ENCODE data around the gene TMEM272.

TMEM272 gene

GRCh38 chr13:51818781-51819511 lies 26.0 kb downstream of the TMEM272 start:
- H3K4me1 ChIP-seq, result peaks cover 75% of the 10 kb centered on the region
- no peaks in the 10 kb centered on the region for H3K27me3 ChIP-seq
- no peaks in the 10 kb centered on the region for H4K20me1 ChIP-seq

GRCh38 chr13:51818276-51818675 lies 26.7 kb downstream of the TMEM272 start:
- H3K27me3 ChIP-seq, result no peaks in the 10 kb centered on the region
- peaks cover 75% of the 10 kb centered on the region for H3K4me1 ChIP-seq
- H4K20me1 ChIP-seq, result no peaks in the 10 kb centered on the region
- no peak for TF ChIP-seq Cebpa-rat (IDR thresholded peaks at IDR 0.05)
- no peak overlapping the region for H3K9ac ChIP-seq
- H3K4me2 ChIP-seq, result no peak overlapping the region
- no peak overlapping the region for H3K4me3 ChIP-seq
- H3K27ac ChIP-seq, result no peak overlapping the region
- H3K36me3 ChIP-seq, result no peaks in the 10 kb centered on the region
- H3K9me3 ChIP-seq, result no peaks in the 10 kb centered on the region; the same call in 1 of the 2 replicates

More at GRCh38 chr13:51818781-51819511, 26.0 kb downstream of the TMEM272 start:
- Histone ChIP-seq H3K27ac (peak overlapping the region; percentile 13; the same call in 1 of the 2 replicates), H3K36me3 (no peaks in the 10 kb centered on the region), H3K9ac (no peak overlapping the region), H3K4me3 (no peak overlapping the region), H3K4me2 (peak overlapping the region; percentile 81), H3K9me3 (no peaks in the 10 kb centered on the region; the same call in 1 of the 2 replicates)
- TF ChIP-seq Cebpa-rat (IDR thresholded peaks at IDR 0.05), result no peak

GRCh38 chr13:51817717-51818116 lies 27.3 kb downstream of the TMEM272 start:
- no peak for TF ChIP-seq Cebpa-rat (IDR thresholded peaks at IDR 0.05)
- Histone ChIP-seq H3K4me1 (peaks cover 75% of the 10 kb centered on the region), H3K9ac (no peak overlapping the region), H4K20me1 (no peaks in the 10 kb centered on the region), H3K9me3 (no peaks in the 10 kb centered on the region; the same call in 1 of the 2 replicates), H3K4me2 (no peak overlapping the region), H3K27ac (no peak overlapping the region), H3K36me3 (no peaks in the 10 kb centered on the region), H3K4me3 (no peak overlapping the region), H3K27me3 (no peaks in the 10 kb centered on the region)

DNA sequence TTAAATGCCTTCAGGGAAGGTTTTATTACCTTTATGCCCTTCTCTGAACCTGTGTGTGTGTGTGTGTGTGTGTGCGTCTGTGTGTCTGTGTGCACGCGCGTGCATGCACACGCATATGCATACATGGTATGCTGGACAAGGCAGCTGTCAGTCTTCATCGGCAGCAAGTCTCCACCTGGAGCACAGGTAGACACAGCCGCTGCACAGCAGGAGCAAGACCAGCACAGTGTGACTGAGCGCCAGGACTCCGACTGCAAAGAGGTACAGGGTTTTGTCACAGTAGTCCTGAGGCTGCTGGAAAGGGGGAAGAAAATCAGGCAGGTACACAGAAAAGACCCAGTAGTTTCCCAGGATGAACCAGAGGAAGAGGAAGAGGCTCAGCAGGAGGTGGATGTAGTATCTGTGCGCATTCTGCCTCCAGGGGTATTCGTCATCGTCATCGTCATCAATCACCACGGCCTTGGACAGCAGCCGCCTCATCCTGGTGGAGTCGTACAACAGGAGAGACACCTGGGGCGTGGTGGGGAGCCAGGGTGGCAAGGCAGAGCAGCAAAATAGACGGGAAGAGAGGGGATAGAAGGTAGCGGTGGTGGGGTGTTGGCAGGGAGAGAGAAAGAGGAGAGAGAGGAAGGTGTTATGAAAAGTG lies 28.2 kb downstream of the TMEM272 start:
- Histone ChIP-seq H3K27ac (no peak overlapping the region), H3K9me3 (no peaks in the 10 kb centered on the region; the same call in 1 of the 2 replicates), H3K36me3 (no peaks in the 10 kb centered on the region), H3K4me3 (no peak overlapping the region), H3K4me1 (peaks cover 75% of the 10 kb centered on the region), H4K20me1 (no peaks in the 10 kb centered on the region), H3K27me3 (no peaks in the 10 kb centered on the region), H3K4me2 (no peak overlapping the region), H3K9ac (no peak overlapping the region)
- no peak for TF ChIP-seq Cebpa-rat (IDR thresholded peaks at IDR 0.05)

GRCh38 chr13:51815848-51816247 lies 29.1 kb downstream of the TMEM272 start:
- Histone ChIP-seq H3K9me3 (no peaks in the 10 kb centered on the region; the same call in 1 of the 2 replicates), H3K4me1 (peaks cover 75% of the 10 kb centered on the region), H3K4me2 (peak overlapping the region; percentile 83), H4K20me1 (no peaks in the 10 kb centered on the region), H3K9ac (no peak overlapping the region), H3K27me3 (no peaks in the 10 kb centered on the region), H3K36me3 (no peaks in the 10 kb centered on the region), H3K4me3 (no peak overlapping the region), H3K27ac (peak overlapping the region; percentile 11; the same call in 1 of the 2 replicates)
- no peak for TF ChIP-seq Cebpa-rat (IDR thresholded peaks at IDR 0.05)

DNA sequence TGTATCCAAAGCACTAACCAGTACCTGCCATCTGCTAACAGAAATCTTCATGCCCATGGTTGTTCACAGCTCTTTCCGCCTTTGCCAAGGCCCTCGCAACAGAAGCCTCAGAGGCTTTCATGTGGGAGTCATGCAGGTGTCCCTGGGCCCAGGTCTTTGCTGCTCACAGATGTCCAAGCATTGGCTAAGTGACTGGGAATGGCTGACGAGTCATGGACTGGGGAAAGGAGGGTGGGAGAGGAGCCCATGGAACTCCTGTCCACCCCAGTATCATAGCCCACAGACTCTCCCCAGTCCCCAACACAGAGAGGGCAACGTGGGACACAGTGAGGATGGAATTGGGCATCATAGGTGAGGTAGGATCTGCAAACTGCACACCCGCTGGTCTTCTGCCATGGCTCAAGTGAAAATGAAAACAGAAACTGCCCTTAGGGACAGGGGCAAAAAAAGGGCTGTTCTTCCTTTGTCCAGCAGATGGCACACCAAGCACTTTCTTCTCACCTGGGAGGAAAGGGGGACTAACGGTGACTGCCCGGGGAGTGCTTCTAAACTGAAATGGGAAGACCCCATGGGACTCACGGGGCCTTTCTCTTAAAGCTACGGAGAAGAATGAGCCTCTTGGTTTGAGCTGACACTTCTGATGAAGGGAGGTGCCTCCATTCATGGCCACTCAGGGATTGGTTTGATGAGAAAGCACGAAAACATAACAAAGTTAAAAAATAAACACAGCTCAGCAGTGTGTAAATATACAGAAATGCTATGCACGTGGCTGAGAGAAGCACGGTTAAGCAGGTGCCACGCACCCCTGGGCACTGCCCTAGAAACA lies 29.9 kb downstream of the TMEM272 start:
- no peaks in the 10 kb centered on the region for H3K36me3 ChIP-seq
- no peak for TF ChIP-seq Cebpa-rat (IDR thresholded peaks at IDR 0.05)
- no peaks in the 10 kb centered on the region for H4K20me1 ChIP-seq
- peak overlapping the region; percentile 47; the same call in 1 of the 2 replicates for H3K27ac ChIP-seq
- H3K4me3 ChIP-seq, result no peak overlapping the region
- no peaks in the 10 kb centered on the region for H3K27me3 ChIP-seq
- no peaks in the 10 kb centered on the region; the same call in 1 of the 2 replicates for H3K9me3 ChIP-seq
- peak overlapping the region; percentile 83 for H3K4me2 ChIP-seq
- peaks cover 74% of the 10 kb centered on the region for H3K4me1 ChIP-seq
- peak overlapping the region; percentile 32; the same call in 1 of the 2 replicates for H3K9ac ChIP-seq

DNA sequence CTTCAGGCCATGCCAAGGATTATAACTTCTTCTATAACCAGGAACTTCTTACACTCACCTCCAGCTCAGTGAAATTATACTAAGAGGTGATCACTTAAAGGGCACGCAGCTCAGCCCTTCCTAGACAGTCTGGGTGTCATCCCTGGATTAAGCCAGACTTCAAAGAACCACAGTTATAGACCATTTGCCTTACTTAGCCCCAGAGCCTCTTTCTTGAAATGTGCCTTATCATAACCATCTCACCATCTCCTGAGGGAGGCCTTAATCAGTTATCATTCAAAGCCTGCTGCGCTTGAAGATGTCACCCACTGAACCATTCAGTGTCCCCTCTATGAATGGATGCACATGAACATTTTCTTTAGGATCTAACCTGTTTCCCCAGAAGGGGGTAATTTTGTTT lies 30.9 kb downstream of the TMEM272 start:
- Histone ChIP-seq H3K27ac (no peak overlapping the region), H3K9ac (no peak overlapping the region), H3K9me3 (no peaks in the 10 kb centered on the region; the same call in 1 of the 2 replicates), H3K4me1 (peaks cover 64% of the 10 kb centered on the region), H3K27me3 (no peaks in the 10 kb centered on the region), H3K4me3 (no peak overlapping the region), H4K20me1 (no peaks in the 10 kb centered on the region), H3K36me3 (no peaks in the 10 kb centered on the region), H3K4me2 (peak overlapping the region; percentile 83)
- no peak for TF ChIP-seq Cebpa-rat (IDR thresholded peaks at IDR 0.05)

DNA sequence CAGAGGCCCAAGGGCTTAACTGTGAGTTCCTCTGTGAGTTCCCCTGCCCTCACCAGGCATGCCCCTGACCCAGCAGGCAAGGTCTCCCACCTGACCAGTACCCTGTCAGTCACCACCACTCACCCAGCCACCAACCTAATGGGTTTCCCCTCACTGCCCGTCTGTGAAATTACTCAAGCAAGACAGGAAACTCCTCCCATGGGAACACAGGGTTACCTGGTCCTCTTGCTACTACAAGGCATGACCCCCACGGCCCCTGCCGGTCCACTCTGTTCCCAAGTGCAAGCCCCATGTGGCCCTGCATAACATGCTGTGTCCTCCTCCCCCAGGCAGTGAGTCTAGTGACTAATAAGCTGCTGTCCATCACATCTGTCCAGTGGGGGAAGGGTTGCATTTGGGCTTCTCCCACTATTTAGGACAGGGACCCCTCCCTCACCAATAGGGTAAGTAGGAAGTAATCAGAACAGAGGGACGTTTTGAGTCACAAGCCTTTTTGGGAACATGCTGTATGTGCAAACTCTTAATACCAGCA lies 33.0 kb downstream of the TMEM272 start:
- Histone ChIP-seq H3K4me2 (peak overlapping the region; percentile 83), H3K36me3 (no peaks in the 10 kb centered on the region), H3K9me3 (no peaks in the 10 kb centered on the region), H3K4me3 (0 out of 2 replicates have a peak overlapping the region, but pooled peaks have one; percentile 0), H3K4me1 (peaks cover 66% of the 10 kb centered on the region), H3K27me3 (no peaks in the 10 kb centered on the region), H3K9ac (no peak overlapping the region), H4K20me1 (no peaks in the 10 kb centered on the region), H3K27ac (peak overlapping the region; percentile 44)
- TF ChIP-seq Cebpa-rat (IDR thresholded peaks at IDR 0.05), result no peak

DNA sequence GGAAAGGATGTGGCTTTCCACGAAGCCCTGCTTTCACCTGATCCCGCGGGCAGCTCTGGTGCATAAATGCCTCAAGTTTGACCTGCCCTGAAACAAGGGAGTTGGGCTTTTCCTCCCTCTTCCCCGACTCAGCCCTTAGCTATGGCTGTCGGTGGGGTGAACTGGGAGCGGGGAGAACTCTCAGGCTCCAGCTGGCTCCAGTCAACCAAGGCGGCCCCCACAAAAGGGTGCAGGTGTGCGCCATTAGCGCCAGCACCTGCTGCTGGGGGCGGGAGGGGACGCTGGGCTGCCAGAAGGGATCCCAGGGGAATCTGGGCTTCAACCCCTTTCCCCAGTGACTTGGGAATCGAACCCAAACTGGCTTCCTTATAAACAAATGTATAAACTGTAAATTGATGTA lies 33.9 kb downstream of the TMEM272 start:
- 0 out of 2 replicates have a peak overlapping the region, but pooled peaks have one; percentile 44 for H3K27ac ChIP-seq
- H3K4me2 ChIP-seq, result peak overlapping the region; percentile 83
- H3K9me3 ChIP-seq, result no peaks in the 10 kb centered on the region
- H3K9ac ChIP-seq, result no peak overlapping the region; the same call in 1 of the 2 replicates
- no peak for TF ChIP-seq Cebpa-rat (IDR thresholded peaks at IDR 0.05)
- no peaks in the 10 kb centered on the region for H3K27me3 ChIP-seq
- H3K36me3 ChIP-seq, result no peaks in the 10 kb centered on the region
- no peak overlapping the region for H3K4me3 ChIP-seq
- H4K20me1 ChIP-seq, result no peaks in the 10 kb centered on the region
- peaks cover 70% of the 10 kb centered on the region for H3K4me1 ChIP-seq

All from BLaER1 (cell line).